ENCODE data around the gene AHCTF1. TPM values are rescaled to one million over a fixed set of nuclear protein-coding genes. Genes with fewer than 3 reads are reported as not detected.

The AHCTF1 gene
- total and polyA plus RNA-seq, 10 of the 15 experiments (the other 5 are each of a cell fraction or from before 2014, with no cell fraction given): 3.4 to 45.5 (median 17.8) TPM

DNA sequence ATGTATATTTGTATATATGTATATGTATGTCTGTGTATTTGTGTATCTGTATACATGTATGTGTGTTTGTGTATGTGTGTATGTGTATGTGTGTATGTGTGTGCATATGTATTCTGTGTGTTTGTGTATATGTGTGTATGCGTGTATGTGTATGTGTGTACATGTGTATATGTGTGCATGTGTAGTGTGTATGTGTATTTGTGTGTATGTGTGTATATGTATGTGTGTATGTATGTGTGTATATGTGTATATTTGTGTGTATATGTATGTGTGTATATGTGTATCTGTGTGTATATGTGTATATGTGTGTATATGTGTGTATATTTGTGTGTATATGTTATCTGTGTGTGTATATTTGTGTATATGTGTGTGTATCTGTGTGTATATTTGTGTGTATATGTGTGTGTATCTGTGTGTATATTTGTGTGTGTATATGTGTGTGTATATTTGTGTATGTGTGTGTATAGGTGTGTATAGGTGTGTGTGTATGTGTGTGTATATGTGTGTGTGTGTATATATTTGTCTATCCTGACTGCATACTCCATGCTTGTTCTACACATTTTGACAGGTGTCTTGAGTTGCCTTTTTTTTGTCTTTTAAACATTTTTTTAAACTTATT, 106.1 kb downstream of the AHCTF1 start:
- ChIA-PET SMC1A (ENCODE audit: uncharacterized antibody, unreplicated experiment) (no interaction called here), CTCF (no interaction called here), RAD21 (ENCODE audit: unreplicated experiment) (no interaction called here), POLR2A (no interaction called here)
- no peak for DNase-seq (ENCODE audit: low read depth, low spot score)
- Histone ChIP-seq H2AFZ (ENCODE audit: control insufficient read depth, low read depth, low read length) (no peak overlapping the region), H3K36me3 (ENCODE audit: control insufficient read depth in 2 of 2, insufficient read depth in 2 of 2, low read length in 1 of 2) (no peaks in the 10 kb centered on the region), H3K27ac (ENCODE audit: control insufficient read depth, insufficient read depth) (no peak overlapping the region), H3K9me3 (replicated peaks; ENCODE audit: control insufficient read depth, insufficient read depth, low read length) (peaks cover 3% of the 10 kb centered on the region; the same call in 2 of the 3 replicates), H3K4me3 (no peak overlapping the region), H3K4me1 (ENCODE audit: control insufficient read depth, insufficient read depth, low read length) (no peaks in the 10 kb centered on the region), H3K4me2 (ENCODE audit: control insufficient read depth, insufficient read depth) (no peak overlapping the region), H3K79me2 (ENCODE audit: control insufficient read depth, insufficient read depth, low read length) (no peaks in the 10 kb centered on the region), H3K9ac (ENCODE audit: control insufficient read depth, insufficient read depth, low read length) (no peak overlapping the region), H3K27me3 (replicated peaks in 1 of 2; ENCODE audit: control insufficient read depth in 2 of 2, insufficient read depth in 2 of 2, low read length in 1 of 2) (no peaks in the 10 kb centered on the region), H4K20me1 (ENCODE audit: control insufficient read depth, insufficient read depth) (no peaks in the 10 kb centered on the region)
- in situ Hi-C loops (cut with MboI) (no loop called here), intact Hi-C loops (cut with micrococcal nuclease; ENCODE audit: unreplicated experiment) (no loop called here)
- BruUV-seq (replicated peaks): no TSS peak
- 0% methylated on average over 1 of the region's 1 CpG for WGBS (ENCODE audit: insufficient coverage, insufficient replicate concordance, low lambda C conversion rate, missing lambda C conversion rate)
- no peak for ATAC-seq
- FAIRE-seq: no peak
- TF ChIP-seq SRF (IDR thresholded peaks at IDR 0.05; ENCODE audit: low read depth in 2 of 2, low read length in 2 of 2): no peak
- TF ChIP-seq, protein P1, sequence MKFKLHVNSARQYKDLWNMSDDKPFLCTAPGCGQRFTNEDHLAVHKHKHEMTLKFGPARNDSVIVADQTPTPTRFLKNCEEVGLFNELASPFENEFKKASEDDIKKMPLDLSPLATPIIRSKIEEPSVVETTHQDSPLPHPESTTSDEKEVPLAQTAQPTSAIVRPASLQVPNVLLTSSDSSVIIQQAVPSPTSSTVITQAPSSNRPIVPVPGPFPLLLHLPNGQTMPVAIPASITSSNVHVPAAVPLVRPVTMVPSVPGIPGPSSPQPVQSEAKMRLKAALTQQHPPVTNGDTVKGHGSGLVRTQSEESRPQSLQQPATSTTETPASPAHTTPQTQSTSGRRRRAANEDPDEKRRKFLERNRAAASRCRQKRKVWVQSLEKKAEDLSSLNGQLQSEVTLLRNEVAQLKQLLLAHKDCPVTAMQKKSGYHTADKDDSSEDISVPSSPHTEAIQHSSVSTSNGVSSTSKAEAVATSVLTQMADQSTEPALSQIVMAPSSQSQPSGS (IDR thresholded peaks at IDR 0.05; ENCODE audit: low read length): no peak
- TF ChIP-seq, protein P2, sequence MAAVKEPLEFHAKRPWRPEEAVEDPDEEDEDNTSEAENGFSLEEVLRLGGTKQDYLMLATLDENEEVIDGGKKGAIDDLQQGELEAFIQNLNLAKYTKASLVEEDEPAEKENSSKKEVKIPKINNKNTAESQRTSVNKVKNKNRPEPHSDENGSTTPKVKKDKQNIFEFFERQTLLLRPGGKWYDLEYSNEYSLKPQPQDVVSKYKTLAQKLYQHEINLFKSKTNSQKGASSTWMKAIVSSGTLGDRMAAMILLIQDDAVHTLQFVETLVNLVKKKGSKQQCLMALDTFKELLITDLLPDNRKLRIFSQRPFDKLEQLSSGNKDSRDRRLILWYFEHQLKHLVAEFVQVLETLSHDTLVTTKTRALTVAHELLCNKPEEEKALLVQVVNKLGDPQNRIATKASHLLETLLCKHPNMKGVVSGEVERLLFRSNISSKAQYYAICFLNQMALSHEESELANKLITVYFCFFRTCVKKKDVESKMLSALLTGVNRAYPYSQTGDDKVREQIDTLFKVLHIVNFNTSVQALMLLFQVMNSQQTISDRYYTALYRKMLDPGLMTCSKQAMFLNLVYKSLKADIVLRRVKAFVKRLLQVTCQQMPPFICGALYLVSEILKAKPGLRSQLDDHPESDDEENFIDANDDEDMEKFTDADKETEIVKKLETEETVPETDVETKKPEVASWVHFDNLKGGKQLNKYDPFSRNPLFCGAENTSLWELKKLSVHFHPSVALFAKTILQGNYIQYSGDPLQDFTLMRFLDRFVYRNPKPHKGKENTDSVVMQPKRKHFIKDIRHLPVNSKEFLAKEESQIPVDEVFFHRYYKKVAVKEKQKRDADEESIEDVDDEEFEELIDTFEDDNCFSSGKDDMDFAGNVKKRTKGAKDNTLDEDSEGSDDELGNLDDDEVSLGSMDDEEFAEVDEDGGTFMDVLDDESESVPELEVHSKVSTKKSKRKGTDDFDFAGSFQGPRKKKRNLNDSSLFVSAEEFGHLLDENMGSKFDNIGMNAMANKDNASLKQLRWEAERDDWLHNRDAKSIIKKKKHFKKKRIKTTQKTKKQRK (IDR thresholded peaks at IDR 0.05; ENCODE audit: low read depth, low read length): no peak
- TF ChIP-seq, protein P3, sequence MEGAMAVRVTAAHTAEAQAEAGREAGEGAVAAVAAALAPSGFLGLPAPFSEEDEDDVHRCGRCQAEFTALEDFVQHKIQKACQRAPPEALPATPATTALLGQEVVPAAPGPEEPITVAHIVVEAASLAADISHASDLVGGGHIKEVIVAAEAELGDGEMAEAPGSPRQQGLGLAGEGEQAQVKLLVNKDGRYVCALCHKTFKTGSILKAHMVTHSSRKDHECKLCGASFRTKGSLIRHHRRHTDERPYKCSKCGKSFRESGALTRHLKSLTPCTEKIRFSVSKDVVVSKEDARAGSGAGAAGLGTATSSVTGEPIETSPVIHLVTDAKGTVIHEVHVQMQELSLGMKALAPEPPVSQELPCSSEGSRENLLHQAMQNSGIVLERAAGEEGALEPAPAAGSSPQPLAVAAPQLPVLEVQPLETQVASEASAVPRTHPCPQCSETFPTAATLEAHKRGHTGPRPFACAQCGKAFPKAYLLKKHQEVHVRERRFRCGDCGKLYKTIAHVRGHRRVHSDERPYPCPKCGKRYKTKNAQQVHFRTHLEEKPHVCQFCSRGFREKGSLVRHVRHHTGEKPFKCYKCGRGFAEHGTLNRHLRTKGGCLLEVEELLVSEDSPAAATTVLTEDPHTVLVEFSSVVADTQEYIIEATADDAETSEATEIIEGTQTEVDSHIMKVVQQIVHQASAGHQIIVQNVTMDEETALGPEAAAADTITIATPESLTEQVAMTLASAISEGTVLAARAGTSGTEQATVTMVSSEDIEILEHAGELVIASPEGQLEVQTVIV (IDR thresholded peaks at IDR 0.05; ENCODE audit: borderline replicate concordance, partially characterized antibody): no peak
- TF ChIP-seq KLF5 (IDR thresholded peaks at IDR 0.05; ENCODE audit: partially characterized antibody): no peak
- TF ChIP-seq, protein P4, sequence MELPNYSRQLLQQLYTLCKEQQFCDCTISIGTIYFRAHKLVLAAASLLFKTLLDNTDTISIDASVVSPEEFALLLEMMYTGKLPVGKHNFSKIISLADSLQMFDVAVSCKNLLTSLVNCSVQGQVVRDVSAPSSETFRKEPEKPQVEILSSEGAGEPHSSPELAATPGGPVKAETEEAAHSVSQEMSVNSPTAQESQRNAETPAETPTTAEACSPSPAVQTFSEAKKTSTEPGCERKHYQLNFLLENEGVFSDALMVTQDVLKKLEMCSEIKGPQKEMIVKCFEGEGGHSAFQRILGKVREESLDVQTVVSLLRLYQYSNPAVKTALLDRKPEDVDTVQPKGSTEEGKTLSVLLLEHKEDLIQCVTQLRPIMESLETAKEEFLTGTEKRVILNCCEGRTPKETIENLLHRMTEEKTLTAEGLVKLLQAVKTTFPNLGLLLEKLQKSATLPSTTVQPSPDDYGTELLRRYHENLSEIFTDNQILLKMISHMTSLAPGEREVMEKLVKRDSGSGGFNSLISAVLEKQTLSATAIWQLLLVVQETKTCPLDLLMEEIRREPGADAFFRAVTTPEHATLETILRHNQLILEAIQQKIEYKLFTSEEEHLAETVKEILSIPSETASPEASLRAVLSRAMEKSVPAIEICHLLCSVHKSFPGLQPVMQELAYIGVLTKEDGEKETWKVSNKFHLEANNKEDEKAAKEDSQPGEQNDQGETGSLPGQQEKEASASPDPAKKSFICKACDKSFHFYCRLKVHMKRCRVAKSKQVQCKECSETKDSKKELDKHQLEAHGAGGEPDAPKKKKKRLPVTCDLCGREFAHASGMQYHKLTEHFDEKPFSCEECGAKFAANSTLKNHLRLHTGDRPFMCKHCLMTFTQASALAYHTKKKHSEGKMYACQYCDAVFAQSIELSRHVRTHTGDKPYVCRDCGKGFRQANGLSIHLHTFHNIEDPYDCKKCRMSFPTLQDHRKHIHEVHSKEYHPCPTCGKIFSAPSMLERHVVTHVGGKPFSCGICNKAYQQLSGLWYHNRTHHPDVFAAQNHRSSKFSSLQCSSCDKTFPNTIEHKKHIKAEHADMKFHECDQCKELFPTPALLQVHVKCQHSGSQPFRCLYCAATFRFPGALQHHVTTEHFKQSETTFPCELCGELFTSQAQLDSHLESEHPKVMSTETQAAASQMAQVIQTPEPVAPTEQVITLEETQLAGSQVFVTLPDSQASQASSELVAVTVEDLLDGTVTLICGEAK (IDR thresholded peaks at IDR 0.05; ENCODE audit: borderline replicate concordance): no peak
- TF ChIP-seq CREB1 (IDR thresholded peaks at IDR 0.05; ENCODE audit: low read depth): no peak
- TF ChIP-seq YBX1 (IDR thresholded peaks at IDR 0.05): no peak
- no peak for TF ChIP-seq PML (IDR thresholded peaks at IDR 0.05; ENCODE audit: low read length)
- no peak for TF ChIP-seq MXI1 (IDR thresholded peaks at IDR 0.05; ENCODE audit: low read depth, low read length)
